ENCODE measurements around the gene STK24.

STK24 gene

DNA sequence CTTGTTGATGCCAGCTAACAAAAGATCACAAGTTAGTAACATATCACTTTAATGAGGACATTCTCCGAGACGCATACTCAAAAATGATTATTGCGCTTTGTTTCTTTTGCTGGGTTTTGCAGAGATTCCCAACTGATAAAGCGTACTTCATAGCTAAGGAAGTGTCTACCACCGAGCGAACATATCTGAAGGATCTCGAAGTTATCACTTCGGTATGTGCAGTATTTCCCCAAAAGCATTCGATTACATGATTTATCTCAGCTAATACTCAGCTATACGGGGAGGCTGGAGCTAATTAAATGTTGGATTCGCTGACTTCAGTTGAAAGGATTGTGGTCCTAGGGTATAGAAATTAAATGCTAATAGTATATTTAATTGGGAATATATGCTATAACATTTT lies 166.3 kb downstream of the STK24 start:
- TF ChIP-seq, protein P1, sequence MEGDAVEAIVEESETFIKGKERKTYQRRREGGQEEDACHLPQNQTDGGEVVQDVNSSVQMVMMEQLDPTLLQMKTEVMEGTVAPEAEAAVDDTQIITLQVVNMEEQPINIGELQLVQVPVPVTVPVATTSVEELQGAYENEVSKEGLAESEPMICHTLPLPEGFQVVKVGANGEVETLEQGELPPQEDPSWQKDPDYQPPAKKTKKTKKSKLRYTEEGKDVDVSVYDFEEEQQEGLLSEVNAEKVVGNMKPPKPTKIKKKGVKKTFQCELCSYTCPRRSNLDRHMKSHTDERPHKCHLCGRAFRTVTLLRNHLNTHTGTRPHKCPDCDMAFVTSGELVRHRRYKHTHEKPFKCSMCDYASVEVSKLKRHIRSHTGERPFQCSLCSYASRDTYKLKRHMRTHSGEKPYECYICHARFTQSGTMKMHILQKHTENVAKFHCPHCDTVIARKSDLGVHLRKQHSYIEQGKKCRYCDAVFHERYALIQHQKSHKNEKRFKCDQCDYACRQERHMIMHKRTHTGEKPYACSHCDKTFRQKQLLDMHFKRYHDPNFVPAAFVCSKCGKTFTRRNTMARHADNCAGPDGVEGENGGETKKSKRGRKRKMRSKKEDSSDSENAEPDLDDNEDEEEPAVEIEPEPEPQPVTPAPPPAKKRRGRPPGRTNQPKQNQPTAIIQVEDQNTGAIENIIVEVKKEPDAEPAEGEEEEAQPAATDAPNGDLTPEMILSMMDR (IDR thresholded peaks at IDR 0.05): no peak

DNA sequence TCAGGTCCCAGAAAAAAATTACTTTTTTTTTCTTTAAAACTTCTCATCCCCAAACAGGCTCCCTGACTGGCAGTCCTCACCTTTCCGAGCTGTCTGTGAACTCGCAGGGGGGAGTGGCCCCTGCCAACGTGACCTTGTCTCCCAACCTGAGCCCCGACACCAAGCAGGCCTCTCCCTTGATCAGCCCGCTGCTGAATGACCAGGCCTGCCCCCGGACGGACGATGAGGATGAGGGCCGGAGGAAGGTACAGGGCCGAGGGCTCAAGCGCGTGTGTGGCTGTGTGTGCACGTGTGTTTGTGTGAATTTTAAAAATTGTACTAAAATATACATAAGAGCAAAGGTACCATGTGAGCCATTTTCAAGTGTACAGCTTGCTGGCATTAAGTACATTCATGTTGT lies 167.6 kb downstream of the STK24 start:
- TF ChIP-seq, protein P1 (IDR thresholded peaks at IDR 0.05): no peak

DNA sequence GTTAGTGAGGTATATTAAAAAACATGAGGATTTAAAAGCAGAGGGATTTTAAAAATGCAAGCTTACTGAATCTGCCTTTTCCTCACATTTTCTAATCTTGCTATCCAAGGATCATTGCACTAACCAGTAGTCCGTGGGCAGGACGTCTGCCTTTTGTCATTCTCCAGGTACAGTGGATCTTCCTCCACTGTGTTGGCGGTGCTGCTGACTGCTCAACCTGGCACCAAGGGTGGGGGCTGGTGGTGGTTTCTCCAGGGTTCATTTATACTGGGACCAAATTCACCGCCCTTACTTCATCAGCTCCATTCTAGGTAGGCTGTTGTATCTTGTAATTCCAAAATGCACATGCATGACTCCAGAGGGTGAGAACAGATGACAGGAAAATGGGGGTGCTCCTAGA lies 169.3 kb downstream of the STK24 start:
- TF ChIP-seq, protein P1 (IDR thresholded peaks at IDR 0.05): no peak

DNA sequence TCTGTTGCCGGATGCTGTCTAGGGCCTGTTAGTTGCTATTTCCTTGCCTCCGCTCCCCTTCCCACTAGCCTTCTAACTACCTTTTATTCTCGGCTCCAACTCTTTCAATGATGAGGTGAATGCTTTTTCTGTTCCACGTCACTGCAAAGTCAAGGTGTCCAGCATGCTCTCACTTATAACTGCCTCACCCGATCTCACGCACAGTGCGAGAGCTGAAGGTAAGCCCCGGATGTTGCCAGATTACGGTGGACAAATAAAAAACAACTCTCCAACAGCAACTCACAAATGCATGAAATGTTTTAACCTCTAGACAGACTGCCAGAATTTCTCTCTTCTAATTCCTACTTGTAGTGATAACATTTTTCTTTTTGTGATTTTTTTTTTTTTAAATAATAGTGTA lies 169.9 kb downstream of the STK24 start:
- TF ChIP-seq, protein P1 (IDR thresholded peaks at IDR 0.05): no peak

DNA sequence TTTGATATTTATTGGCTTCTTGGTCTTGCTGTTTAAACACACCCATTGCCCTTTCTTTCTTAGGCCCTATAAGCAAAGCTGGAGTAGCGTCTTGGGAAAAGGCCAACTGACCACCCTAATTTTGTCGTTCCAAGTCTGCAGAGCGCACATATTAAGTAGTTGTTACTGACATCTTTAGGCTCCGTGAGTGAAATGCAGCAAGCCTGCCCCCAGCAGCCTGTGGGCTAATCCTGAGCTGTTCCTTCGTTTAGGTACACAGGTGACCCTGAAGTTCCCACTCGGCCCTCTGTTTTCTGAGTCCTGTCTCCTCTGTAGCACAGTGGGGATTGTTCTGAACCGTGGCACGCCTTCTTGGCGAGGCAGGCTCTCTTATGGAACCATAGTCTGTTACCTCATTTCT lies 170.5 kb downstream of the STK24 start:
- TF ChIP-seq, protein P1 (IDR thresholded peaks at IDR 0.05): no peak

DNA sequence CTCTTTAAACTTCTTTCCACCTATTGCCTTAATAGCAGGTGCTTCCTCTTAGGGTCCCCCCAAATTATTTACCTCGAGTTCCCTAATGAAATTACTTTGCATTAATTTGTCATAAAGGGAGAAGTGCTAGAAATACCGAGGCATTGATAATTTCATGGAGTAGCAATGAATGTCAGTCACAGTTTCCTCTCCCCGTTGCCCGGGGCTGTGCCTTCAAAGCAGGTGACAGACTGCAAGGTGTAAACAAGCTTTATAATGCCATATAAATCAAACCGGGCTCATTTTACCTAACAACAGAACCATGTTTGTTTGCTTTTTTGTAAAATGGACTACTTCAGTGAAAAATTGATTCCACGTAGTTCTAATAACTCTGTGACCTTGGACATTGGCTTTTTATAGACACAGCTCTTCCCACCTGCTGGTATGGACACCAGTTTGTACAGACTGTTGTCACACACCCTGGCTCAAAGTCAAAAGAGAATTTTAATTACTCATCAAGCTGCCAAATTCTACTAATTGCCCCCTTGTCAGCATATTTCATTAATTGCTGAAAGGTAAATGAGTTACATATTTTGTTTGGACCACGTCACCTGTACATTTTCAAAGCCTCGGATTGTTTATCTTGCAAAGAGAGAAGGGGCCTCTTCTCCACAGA lies 171.1 kb downstream of the STK24 start:
- TF ChIP-seq, protein P1 (IDR thresholded peaks at IDR 0.05): no peak

DNA sequence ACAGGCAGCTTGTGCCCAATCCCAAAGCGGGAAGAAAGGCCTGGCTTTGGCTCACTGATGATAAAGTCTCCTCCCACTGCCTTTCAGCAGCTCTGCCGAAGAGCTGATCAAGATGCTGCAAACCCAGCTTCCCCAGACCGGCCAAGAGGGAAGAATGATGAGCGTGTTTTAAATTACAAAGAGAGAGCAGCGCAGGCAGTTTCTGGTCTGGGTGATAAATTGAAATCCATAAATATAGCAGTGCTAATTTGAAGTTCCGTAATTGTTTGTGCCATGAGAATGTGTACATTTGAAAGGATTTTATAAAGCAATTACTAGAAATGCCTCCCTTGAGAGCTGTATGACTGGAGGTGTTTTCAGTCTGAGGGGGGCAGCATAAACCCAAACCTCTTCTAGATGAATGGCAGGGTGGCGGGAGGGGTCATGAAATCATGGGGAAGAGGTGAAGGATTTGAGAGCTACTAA lies 171.8 kb downstream of the STK24 start:
- TF ChIP-seq, protein P1 (IDR thresholded peaks at IDR 0.05): no peak

DNA sequence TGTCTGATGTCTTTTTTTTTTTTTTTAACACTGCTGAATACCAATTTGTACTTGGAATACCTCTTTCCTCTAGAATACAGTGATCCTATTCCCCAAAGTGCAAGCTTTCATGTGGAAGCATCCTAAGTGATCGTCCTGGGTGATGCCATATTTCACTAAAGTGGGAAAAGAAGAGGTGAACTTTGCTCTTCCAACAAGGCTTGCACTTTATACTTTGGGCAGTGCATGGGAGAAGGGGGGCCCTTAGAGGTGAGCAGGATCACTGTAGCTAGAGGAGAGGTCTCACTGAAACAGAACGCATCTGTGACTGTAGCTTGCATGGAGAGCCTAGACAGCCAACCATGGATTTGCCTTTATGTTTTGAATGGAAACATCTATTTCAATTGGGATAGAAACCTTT lies 173.8 kb downstream of the STK24 start:
- TF ChIP-seq, protein P1 (IDR thresholded peaks at IDR 0.05): no peak
